ENCODE data around the gene TMEM179.

TMEM179 gene

GRCh38 chr14:104563742-104564615 is 40.6 kb downstream of the TMEM179 start:
- POLR2A ChIA-PET = no interaction called here
- H3K4me3 ChIP-seq (ENCODE audit: low read depth, low read length) = no peak overlapping the region
- no peak for DNase-seq (ENCODE audit: low read depth, low spot score)
- CTCF ChIA-PET = interaction anchor here (0.8 to 2.6 kb wide), 13 partner anchors 8 to 487 kb away, joined by 3 to 27 read pairs (median 6); no protein-coding TSS in a partner anchor
- TF ChIP-seq CTCF (IDR thresholded peaks at IDR 0.05; ENCODE audit: insufficient read depth, low read length, missing control alignments) = peak; percentile 90

DNA sequence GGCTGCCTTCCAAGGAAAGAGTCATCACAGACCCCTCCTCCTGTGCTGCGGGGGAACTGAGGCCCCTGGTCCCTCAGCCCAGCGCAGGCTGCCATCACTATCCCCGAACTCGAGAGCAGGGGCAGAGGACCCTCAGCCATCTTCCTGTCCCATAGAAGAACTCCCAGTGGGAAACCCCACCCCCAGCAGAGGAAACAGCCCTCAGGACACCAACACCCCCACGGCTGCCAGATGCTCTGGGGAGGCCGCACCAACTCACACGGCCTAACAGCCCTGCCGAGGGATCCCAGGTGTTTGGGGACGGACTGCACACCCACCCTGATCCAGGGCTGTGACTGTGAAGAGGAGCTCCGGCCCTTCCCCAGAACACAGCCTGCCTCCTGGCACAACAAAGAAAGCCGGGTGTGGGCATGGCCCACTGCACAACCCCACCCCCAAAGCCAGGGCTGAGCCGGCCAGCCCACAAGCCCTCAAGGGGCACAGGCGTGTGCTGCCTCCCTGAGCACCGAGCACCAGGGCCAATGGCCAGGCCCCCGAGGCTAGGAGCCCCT is 41.3 kb downstream of the TMEM179 start:
- POLR2A ChIA-PET = no interaction called here
- TF ChIP-seq CTCF (IDR thresholded peaks at IDR 0.05; ENCODE audit: insufficient read depth, low read length, missing control alignments) = no peak
- no peak overlapping the region for H3K4me3 ChIP-seq (ENCODE audit: low read depth, low read length)
- DNase-seq (ENCODE audit: low read depth, low spot score) = no peak
- CTCF ChIA-PET = interaction anchor here (0.9 to 2.6 kb wide), 7 partner anchors 15 to 486 kb away, joined by 3 to 27 read pairs (median 6); no protein-coding TSS in a partner anchor

DNA sequence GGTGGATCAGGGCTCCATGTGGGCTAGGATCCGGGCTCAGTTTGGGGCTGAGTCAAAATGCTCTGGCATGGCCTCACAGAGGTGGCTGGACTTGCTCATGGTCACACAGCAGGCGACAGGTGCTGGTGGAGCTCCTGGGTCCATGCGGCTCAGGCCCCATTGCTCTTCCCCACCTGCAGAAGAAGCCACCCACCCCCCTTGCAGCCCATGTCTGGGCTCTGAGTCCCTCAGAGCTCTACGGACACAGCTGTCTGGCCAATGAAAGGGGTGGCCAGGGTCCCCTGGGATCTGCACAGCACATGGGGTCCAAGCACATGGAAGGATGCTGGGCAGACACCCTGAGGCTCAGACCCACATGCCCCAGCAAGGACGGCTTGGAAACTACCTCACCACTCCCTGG is 42.0 kb downstream of the TMEM179 start:
- no peak overlapping the region for H3K4me3 ChIP-seq (ENCODE audit: low read depth, low read length)
- CTCF ChIA-PET = interaction anchor here (0.9 to 2.3 kb wide), 2 partner anchors 15 to 485 kb away, joined by 3 to 7 read pairs; no protein-coding TSS in a partner anchor
- no peak for DNase-seq (ENCODE audit: low read depth, low spot score)
- POLR2A ChIA-PET = no interaction called here
- no peak for TF ChIP-seq CTCF (IDR thresholded peaks at IDR 0.05; ENCODE audit: insufficient read depth, low read length, missing control alignments)

GRCh38 chr14:104561632-104562495 is 42.7 kb downstream of the TMEM179 start:
- ChIA-PET POLR2A (no interaction called here), CTCF (interaction anchor here (0.9 kb wide), 1 partner anchor 484 kb away, joined by 3 read pairs; no protein-coding TSS in a partner anchor)
- TF ChIP-seq CTCF (IDR thresholded peaks at IDR 0.05; ENCODE audit: insufficient read depth, low read length, missing control alignments) = no peak
- DNase-seq (ENCODE audit: low read depth, low spot score) = no peak
- H3K4me3 ChIP-seq (ENCODE audit: low read depth, low read length) = no peak overlapping the region

GRCh38 chr14:104561124-104561557 is 43.4 kb downstream of the TMEM179 start:
- ChIA-PET CTCF (interaction anchor here (0.9 kb wide), 1 partner anchor 483 kb away, joined by 3 read pairs; no protein-coding TSS in a partner anchor), POLR2A (no interaction called here)
- TF ChIP-seq CTCF (IDR thresholded peaks at IDR 0.05; ENCODE audit: insufficient read depth, low read length, missing control alignments) = no peak
- H3K4me3 ChIP-seq (ENCODE audit: low read depth, low read length) = no peak overlapping the region
- DNase-seq (ENCODE audit: low read depth, low spot score) = no peak

Data from AG04449 (cell line).